Mesenchymal stem cell (in vitro differentiated cells and primary cell): ENCODE measurements around the gene EEF1AKMT3.

Experiments used
- DNase-seq: peaks from one replicate; pipeline ENCODE4 v3.0.0-alpha.2; 2013
- H2AFZ ChIP-seq: one replicate; pipeline ENCODE4 v1.6.1; 2013; ENCODE audit warnings: low read depth, mild to moderate bottlenecking, control low read depth, inconsistent platforms, low read length, moderate library complexity
- H2AK5ac ChIP-seq: 2 replicates; pipeline ENCODE4 v1.6.1; 2013; ENCODE audit warnings: low read length, moderate library complexity, mild to moderate bottlenecking, inconsistent platforms; ENCODE audit not compliant: severe bottlenecking
- H2BK120ac ChIP-seq: one replicate; pipeline ENCODE4 v1.6.1; 2013; ENCODE audit warnings: low read depth, mild to moderate bottlenecking, inconsistent platforms, low read length, moderate library complexity
- H2BK12ac ChIP-seq, 2 experiments: one replicate each; pipeline ENCODE4 v1.6.1; 2013; ENCODE audit warnings: inconsistent platforms in 2 of 2, low read length in 2 of 2, mild to moderate bottlenecking in 2 of 2, moderate library complexity in 2 of 2, control low read depth in 1 of 2
- H2BK15ac ChIP-seq: one replicate; pipeline ENCODE4 v1.6.1; 2013; ENCODE audit warnings: mild to moderate bottlenecking, low read depth, inconsistent platforms; ENCODE audit not compliant: poor library complexity, severe bottlenecking
- H2BK5ac ChIP-seq: 2 replicates; pipeline ENCODE4 v1.6.1; 2013; ENCODE audit warnings: low read depth, mild to moderate bottlenecking, low read length, control low read depth, inconsistent platforms; ENCODE audit not compliant: poor library complexity, severe bottlenecking
- H3K14ac ChIP-seq, 2 experiments: one replicate each; pipeline ENCODE4 v1.6.1; 2013; ENCODE audit warnings: inconsistent platforms in 2 of 2, low read length in 2 of 2, control low read depth in 1 of 2, mild to moderate bottlenecking in 1 of 2, moderate library complexity in 1 of 2
- H3K18ac ChIP-seq, 2 experiments: one replicate each; pipeline ENCODE4 v1.6.1; 2013; ENCODE audit warnings: inconsistent platforms in 2 of 2, low read length in 2 of 2, control low read depth in 1 of 2, low read depth in 1 of 2, mild to moderate bottlenecking in 1 of 2
- H3K23ac ChIP-seq, 2 experiments: one replicate each; pipeline ENCODE4 v1.6.1; 2013; ENCODE audit warnings: inconsistent platforms in 2 of 2, low read length in 2 of 2, mild to moderate bottlenecking in 2 of 2, moderate library complexity in 2 of 2, control low read depth in 1 of 2
- H3K27ac ChIP-seq: 2 replicates; pipeline ENCODE4 v1.5.1; 2013; ENCODE audit warnings: mild to moderate bottlenecking, moderate library complexity, low read length, control low read depth, inconsistent platforms; ENCODE audit not compliant: poor library complexity, severe bottlenecking
- H3K27me3 ChIP-seq, 2 experiments: 2 replicates each; pipeline versions ENCODE4 v1.6.1 to v1.7.0; 2013; ENCODE audit warnings: low read length in 2 of 2, mild to moderate bottlenecking in 2 of 2, moderate library complexity in 2 of 2, control low read depth in 1 of 2, inconsistent platforms in 1 of 2; ENCODE audit not compliant: control insufficient read depth in 1 of 2, insufficient read depth in 1 of 2
- H3K36me3 ChIP-seq, 2 experiments: 2 replicates each; pipeline versions ENCODE4 v1.6.1 to v1.7.0; 2013; ENCODE audit warnings: low read length in 2 of 2, control low read depth in 1 of 2, inconsistent platforms in 1 of 2, low read depth in 1 of 2, mild to moderate bottlenecking in 1 of 2; ENCODE audit not compliant: insufficient read depth in 2 of 2, control insufficient read depth in 1 of 2
- H3K4ac ChIP-seq, 2 experiments: one replicate each; pipeline ENCODE4 v1.6.1; 2013; ENCODE audit warnings: inconsistent platforms in 2 of 2, low read length in 2 of 2, mild to moderate bottlenecking in 2 of 2, moderate library complexity in 2 of 2, control low read depth in 1 of 2, low read depth in 1 of 2
- H3K4me1 ChIP-seq: 2 replicates; pipeline ENCODE4 v1.6.1; 2013; ENCODE audit warnings: low read depth, low read length, control low read depth; ENCODE audit not compliant: control insufficient read depth, insufficient read depth
- H3K4me2 ChIP-seq: 2 replicates; pipeline ENCODE4 v1.6.1; 2013; ENCODE audit warnings: low read length, mild to moderate bottlenecking, inconsistent platforms; ENCODE audit not compliant: poor library complexity, severe bottlenecking
- H3K4me3 ChIP-seq, 2 experiments: 2 replicates each; pipeline versions ENCODE4 v1.5.1 to v1.7.0; 2013; ENCODE audit warnings: low read length in 2 of 2, mild to moderate bottlenecking in 2 of 2, control low read depth in 1 of 2, low read depth in 1 of 2; ENCODE audit not compliant: insufficient read depth in 1 of 2
- H3K79me1 ChIP-seq: replicated peaks from 2 replicates; pipeline ENCODE4 v1.6.1; 2013; ENCODE audit warnings: mild to moderate bottlenecking, control low read depth, low read length, inconsistent platforms; ENCODE audit not compliant: poor library complexity, severe bottlenecking
- H3K9ac ChIP-seq: 2 replicates; pipeline ENCODE4 v1.7.0; 2013; ENCODE audit warnings: mild to moderate bottlenecking, low read length, moderate library complexity
- H3K9me3 ChIP-seq: 2 replicates; pipeline ENCODE4 v1.7.0; 2013; ENCODE audit warnings: mild to moderate bottlenecking, low read length; ENCODE audit not compliant: control insufficient read depth
- H4K8ac ChIP-seq: one replicate; pipeline ENCODE4 v1.6.1; 2013; ENCODE audit warnings: inconsistent platforms, mild to moderate bottlenecking, low read length, moderate library complexity
- H4K91ac ChIP-seq: one replicate; pipeline ENCODE4 v1.6.1; 2013; ENCODE audit warnings: mild to moderate bottlenecking, low read length, inconsistent platforms
- WGBS: methylation state at CpG from one replicate; pipeline ENCODE4 v1.1.7; 2013; ENCODE audit warnings: mixed read lengths; 5-methylcytosine and 5-hydroxymethylcytosine counted together

The EEF1AKMT3 gene

DNA sequence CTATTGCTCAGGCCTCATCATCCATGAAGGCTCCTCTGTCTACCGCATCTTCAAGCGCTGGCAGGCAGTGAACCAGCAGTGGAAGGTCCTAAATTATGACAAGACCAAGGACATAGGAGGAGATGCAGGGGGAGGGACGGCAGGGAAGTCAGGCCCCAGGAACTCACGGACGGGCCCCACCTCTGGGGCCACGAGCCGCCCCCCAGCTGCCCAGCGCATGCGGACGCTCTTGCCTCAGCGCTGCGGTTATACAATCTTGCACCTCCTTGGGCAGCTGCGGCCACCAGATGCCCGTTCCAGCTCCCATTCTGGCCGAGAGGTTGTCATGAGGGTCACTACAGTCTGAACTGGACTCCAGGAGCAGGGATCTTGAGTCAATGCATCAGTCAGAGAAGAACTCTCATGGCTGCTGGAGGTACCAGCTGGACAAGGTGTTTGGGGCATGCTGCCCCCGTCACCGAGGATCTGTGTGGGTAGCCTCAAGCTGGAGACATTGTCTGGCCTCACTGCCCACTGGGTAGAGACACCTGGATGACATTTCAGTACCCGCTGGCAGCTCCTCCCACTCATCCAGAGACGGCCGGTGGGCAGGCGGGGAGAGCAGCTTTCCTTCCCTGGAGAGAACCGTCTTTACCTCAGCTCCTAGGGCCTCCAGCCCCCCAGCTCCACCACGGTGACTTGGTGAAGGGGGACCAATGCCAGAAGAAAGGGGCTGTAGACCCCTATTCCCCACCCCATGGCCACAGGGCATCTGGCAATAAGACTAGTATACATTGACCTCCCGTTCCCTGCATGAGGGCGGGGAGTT lies 13.7 kb upstream of the EEF1AKMT3 start:
- peaks cover 0 to 16% of the 10 kb centered on the region in 2 experiments for H3K36me3 ChIP-seq
- no peaks in the 10 kb centered on the region for H3K79me1 ChIP-seq
- H3K27ac ChIP-seq: no peak overlapping the region
- H2BK15ac ChIP-seq: no peak overlapping the region
- H3K18ac ChIP-seq: no peak overlapping the region
- no peak overlapping the region for H2BK120ac ChIP-seq
- H3K4me2 ChIP-seq: no peak overlapping the region
- no peak overlapping the region for H2BK12ac ChIP-seq
- no peak overlapping the region for H3K9ac ChIP-seq
- no peak overlapping the region for H2AFZ ChIP-seq
- H3K27me3 ChIP-seq: peaks cover 24 to 38% of the 10 kb centered on the region in 2 experiments
- H4K8ac ChIP-seq: no peak overlapping the region
- no peak overlapping the region for H2AK5ac ChIP-seq
- no peak overlapping the region for H2BK5ac ChIP-seq
- no peak for DNase-seq
- no peak overlapping the region for H4K91ac ChIP-seq
- H3K4me3 ChIP-seq: no peak overlapping the region
- 86% methylated on average over 25 of the region's 25 CpGs for WGBS
- no peaks in the 10 kb centered on the region for H3K9me3 ChIP-seq
- no peak overlapping the region for H3K23ac ChIP-seq
- H3K4me1 ChIP-seq: peaks cover 12% of the 10 kb centered on the region
- no peak overlapping the region for H3K14ac ChIP-seq
- no peak overlapping the region for H3K4ac ChIP-seq

DNA sequence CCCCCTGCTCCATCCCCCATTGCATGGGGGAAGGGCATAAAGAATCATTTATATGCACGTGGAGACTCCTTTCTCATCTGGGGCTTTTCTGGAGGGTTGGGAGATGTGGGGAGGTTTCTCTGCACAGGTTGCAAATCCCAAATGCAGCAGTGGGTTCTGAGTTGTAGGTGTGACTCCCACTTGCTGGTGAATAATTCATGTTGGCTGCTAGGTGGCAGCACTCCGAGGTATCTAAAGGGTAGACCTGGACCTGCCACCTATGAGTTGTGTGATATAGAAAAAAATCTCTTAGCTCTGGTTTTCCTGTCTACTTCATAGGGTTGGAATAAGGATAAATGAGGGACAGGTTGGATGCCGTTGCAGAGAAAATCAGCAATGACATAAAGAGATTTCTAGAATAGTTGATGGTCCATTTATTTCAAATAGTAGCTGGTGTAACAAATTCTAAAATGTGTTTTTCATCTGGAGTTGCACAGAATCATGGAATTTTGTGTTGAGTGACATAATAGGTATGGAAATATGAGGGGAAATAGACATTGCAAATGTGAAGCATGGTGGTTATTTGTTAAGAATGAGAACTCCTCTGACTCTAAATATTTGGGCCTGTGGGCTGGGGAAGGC lies 12.9 kb upstream of the EEF1AKMT3 start:
- Histone ChIP-seq H3K18ac (no peak overlapping the region), H3K4me1 (peaks cover 11% of the 10 kb centered on the region), H3K4me3 (no peak overlapping the region), H2BK15ac (no peak overlapping the region), H2AFZ (no peak overlapping the region), H3K14ac (no peak overlapping the region), H3K27ac (no peak overlapping the region), H3K27me3 (peaks cover 31 to 38% of the 10 kb centered on the region in 2 experiments), H4K91ac (no peak overlapping the region), H2BK5ac (no peak overlapping the region), H3K9me3 (no peaks in the 10 kb centered on the region), H2AK5ac (no peak overlapping the region), H2BK120ac (no peak overlapping the region), H4K8ac (no peak overlapping the region), H3K4me2 (no peak overlapping the region), H3K4ac (no peak overlapping the region), H3K79me1 (no peaks in the 10 kb centered on the region), H3K23ac (no peak overlapping the region), H2BK12ac (no peak overlapping the region), H3K9ac (no peak overlapping the region), H3K36me3 (peaks cover 0 to 16% of the 10 kb centered on the region in 2 experiments)
- DNase-seq: no peak
- WGBS: 29% methylated on average over 3 of the region's 3 CpGs

DNA sequence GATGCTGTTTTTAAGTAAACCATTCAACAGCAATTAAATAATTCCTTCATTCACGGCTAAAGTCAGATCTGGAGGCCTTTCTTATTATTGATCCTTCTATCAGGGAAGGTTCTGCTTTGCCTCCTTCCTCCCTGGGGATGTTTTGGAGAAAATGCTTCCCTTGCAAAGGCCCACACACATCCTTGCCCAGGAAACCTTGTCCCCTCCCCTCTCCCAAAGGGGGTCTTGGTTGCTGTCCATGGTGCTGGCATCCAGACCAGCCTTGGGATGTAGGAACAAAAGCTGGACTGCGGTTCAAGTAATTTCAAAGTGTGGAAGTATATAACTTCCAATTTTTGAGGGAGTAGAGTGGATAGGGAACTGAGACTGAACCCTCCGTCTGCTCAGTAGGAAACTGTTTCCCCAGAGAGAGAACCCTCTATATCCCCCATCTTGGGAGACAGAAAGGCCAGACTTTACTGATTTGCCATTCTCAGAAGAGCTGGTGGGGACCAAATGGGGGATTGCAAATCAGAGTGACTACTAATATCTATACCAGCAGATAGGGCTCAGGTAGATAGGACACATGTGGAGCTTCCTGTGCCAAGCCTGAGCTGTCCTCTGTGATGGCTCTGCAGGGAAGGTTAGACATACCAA lies 11.9 kb upstream of the EEF1AKMT3 start:
- Histone ChIP-seq H3K36me3 (peaks cover 0 to 16% of the 10 kb centered on the region in 2 experiments), H2AFZ (no peak overlapping the region), H2BK5ac (no peak overlapping the region), H3K27ac (no peak overlapping the region), H2BK120ac (no peak overlapping the region), H3K23ac (no peak overlapping the region), H3K4ac (no peak overlapping the region), H2AK5ac (no peak overlapping the region), H2BK12ac (no peak overlapping the region), H4K91ac (no peak overlapping the region), H3K18ac (no peak overlapping the region), H3K4me2 (no peak overlapping the region), H3K9me3 (no peaks in the 10 kb centered on the region), H3K4me3 (no peak overlapping the region), H2BK15ac (no peak overlapping the region), H3K14ac (no peak overlapping the region), H3K9ac (no peak overlapping the region), H3K4me1 (peaks cover 19% of the 10 kb centered on the region), H3K27me3 (peaks cover 41 to 46% of the 10 kb centered on the region in 2 experiments), H4K8ac (no peak overlapping the region), H3K79me1 (no peaks in the 10 kb centered on the region)
- DNase-seq: no peak
- 94% methylated on average over 2 of the region's 3 CpGs for WGBS

DNA sequence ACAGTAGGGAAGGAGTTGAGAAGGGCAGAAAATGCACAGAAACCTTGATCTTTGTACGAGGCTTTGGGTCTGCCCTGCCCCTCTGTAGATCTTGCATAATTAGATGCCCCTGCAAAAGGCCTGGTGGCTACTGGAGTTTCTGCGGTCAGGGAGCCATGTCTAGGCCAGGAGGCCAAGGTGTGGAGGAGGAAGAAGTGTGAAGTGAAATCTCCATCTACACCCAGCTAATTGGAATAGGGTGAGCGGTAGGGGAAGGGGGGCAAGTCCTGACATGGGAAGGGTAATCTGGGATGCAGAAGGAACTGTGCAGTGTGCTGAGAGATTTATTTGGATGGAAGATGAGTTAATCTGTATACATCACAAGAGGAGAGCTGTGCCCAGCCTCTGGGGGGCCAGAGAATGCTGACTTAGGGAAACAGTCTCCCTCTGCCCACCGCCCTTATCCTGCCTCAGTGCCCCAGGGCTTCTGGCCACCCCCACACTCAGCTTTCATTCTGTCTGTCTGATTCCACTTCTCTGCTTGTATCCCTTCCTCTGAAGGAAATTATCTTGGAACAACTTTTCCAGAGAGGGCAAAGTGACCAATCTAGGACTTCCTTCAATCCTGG lies 10.9 kb upstream of the EEF1AKMT3 start:
- H4K91ac ChIP-seq: no peak overlapping the region
- WGBS: 86% methylated on average over 4 of the region's 4 CpGs
- H3K14ac ChIP-seq: no peak overlapping the region
- H4K8ac ChIP-seq: no peak overlapping the region
- no peak for DNase-seq
- no peaks in the 10 kb centered on the region for H3K79me1 ChIP-seq
- H3K9me3 ChIP-seq: no peaks in the 10 kb centered on the region
- H3K23ac ChIP-seq: no peak overlapping the region
- H3K4ac ChIP-seq: no peak overlapping the region
- no peak overlapping the region for H2AK5ac ChIP-seq
- no peak overlapping the region for H2AFZ ChIP-seq
- H3K27me3 ChIP-seq: peaks cover 45 to 48% of the 10 kb centered on the region in 2 experiments
- no peak overlapping the region for H2BK15ac ChIP-seq
- H3K36me3 ChIP-seq: peaks cover 0 to 16% of the 10 kb centered on the region in 2 experiments
- H3K4me3 ChIP-seq: no peak overlapping the region
- H3K27ac ChIP-seq: no peak overlapping the region
- no peak overlapping the region for H2BK12ac ChIP-seq
- H3K18ac ChIP-seq: no peak overlapping the region
- no peak overlapping the region for H2BK120ac ChIP-seq
- H2BK5ac ChIP-seq: no peak overlapping the region
- H3K4me2 ChIP-seq: no peak overlapping the region
- H3K4me1 ChIP-seq: peaks cover 22% of the 10 kb centered on the region
- no peak overlapping the region for H3K9ac ChIP-seq
